COLO668 (cell line): ENCODE measurements around the gene TMEM131L.

Experiments used
- DNase-seq: peaks from one replicate; lab custom pipeline; 2025; ENCODE audit not compliant: unreplicated experiment; lab: John Stamatoyannopoulos, UW

TMEM131L gene

GRCh38 chr4:153570228-153570973 is 104.2 kb downstream of the TMEM131L start:
- DNase-seq: no peak

DNA sequence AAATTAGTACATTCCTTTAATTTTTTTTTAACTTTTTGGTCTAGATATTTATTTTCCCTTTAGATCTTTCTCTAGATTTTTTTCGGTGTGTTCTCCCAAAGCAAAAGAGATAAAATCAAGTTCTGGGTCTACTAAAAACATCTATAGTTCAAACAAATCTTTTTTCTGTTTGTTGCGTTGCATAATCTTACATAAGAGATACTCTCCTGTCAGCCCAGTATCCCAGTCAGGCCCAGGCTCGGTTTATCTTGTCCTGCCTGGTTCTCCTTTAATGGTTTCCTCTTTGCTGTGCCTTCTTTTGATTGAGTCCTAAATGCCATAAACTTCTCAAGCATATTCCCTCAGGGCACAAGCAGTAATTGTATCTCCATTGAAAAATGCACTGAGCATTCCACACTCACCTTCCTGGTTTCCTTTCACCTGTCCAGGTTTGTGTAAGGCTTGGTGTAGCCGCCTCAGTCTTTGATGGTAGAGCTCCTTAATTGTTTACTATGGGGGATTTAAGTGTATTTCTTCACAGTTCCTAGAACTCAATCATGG is 104.9 kb downstream of the TMEM131L start:
- DNase-seq: no peak

- no peak for DNase-seq
Observed at GRCh38 chr4:153572609-153573008, 106.4 kb downstream of the TMEM131L start.

GRCh38 chr4:153573221-153573620 is 107.1 kb downstream of the TMEM131L start:
- DNase-seq: no peak

GRCh38 chr4:153573881-153574802 is 108.0 kb downstream of the TMEM131L start:
- DNase-seq: peak; percentile 43

- DNase-seq: no peak
Observed at GRCh38 chr4:153576443-153576774, 110.2 kb downstream of the TMEM131L start.

- DNase-seq: peak; percentile 18
Observed at GRCh38 chr4:153577053-153577452, 110.9 kb downstream of the TMEM131L start.

GRCh38 chr4:153579410-153579809 is 113.2 kb downstream of the TMEM131L start:
- no peak for DNase-seq

DNA sequence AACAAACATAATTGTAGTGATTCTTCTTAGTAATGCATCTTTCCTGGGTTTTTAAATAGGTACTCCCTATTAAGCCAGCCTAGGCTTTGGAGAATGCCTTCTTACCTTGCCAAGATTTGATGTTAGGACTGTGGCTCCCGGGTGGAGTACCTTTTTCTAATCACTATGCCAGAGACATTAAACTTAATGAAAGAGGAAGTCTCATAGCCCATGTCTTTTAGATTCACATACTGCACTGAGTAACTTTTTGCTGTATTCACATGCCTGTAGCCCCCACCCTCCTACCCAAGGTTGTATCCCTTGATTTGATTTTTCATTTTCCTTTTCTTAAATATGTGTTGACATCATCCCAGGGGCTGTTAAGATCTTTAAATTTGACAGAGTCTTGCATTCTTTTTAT is 113.7 kb downstream of the TMEM131L start:
- no peak for DNase-seq

- no peak for DNase-seq
Observed at GRCh38 chr4:153582954-153583702, 117.0 kb downstream of the TMEM131L start.

DNA sequence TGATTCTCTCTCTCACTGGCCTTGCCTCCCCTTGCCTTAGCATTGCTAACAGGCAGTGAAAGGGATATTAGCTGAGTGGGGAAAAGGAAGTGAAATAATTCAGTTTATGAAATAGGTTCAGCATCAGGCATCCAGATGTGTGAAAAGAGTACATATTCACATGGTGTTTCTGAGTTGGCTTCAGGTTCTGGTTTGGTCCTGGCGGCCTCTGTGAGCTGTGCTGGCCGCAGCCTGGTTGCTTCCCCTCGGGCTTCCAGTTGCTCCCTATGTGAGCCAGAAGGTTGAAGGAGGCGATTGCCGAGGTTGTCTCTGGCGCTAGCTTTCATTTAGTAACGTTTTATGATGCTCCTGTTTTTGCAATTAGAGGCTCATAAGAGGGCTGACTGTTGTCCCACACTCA is 118.9 kb downstream of the TMEM131L start:
- DNase-seq: no peak

DNA sequence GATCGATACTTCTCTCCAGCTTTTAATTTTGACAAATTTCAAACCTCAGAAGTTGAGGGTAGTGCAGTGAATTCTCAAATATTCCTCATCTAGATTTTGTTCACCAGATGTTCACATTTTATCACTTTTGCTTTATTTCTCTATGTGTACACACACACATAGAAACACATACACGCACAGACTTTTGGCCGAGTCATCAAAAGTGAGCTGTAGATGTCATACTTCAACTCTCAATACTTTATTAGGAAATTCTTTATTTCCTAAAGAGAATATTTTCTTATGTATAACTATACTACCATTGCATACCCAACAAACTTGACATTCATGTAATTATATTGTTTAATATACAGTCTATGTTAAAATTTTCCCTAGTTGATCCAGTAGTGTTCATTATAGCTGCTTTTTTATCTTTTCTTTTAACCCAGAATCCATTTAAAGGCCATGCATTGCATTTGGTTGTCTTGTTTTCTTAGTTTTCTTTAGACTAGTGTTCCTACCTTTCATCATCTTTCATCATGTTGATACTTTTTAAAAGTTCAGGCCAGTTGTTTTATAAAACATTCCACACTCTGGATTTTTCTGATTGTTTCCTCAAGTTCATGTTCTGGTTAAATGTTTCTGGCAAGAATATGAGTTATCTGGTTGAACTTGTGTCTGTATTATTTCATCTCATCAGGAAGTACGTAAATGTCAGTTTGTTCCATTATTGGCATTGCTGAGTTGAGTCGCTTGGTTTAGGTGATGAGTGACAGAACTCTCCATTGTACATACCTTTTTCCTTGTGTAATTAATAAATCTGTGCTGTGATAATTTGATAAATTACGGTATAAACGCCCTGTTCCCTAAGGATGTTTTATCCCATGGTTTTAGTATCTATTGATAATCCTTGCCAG is 123.8 kb downstream of the TMEM131L start:
- no peak for DNase-seq

GRCh38 chr4:153591441-153591840 is 125.3 kb downstream of the TMEM131L start:
- DNase-seq: no peak

GRCh38 chr4:153592064-153592463 is 125.9 kb downstream of the TMEM131L start:
- no peak for DNase-seq

GRCh38 chr4:153593161-153593560 is 127.0 kb downstream of the TMEM131L start:
- DNase-seq: no peak

- DNase-seq: no peak
Observed at GRCh38 chr4:153594210-153594609, 128.1 kb downstream of the TMEM131L start.

- no peak for DNase-seq
Observed at GRCh38 chr4:153595894-153596601, 129.9 kb downstream of the TMEM131L start.

- no peak for DNase-seq
Observed at GRCh38 chr4:153602758-153603157, 136.6 kb downstream of the TMEM131L start.

- no peak for DNase-seq
Observed at GRCh38 chr4:153603258-153603657, 137.1 kb downstream of the TMEM131L start.

GRCh38 chr4:153603835-153604234 is 137.7 kb downstream of the TMEM131L start:
- DNase-seq: no peak
